Embryonic facial prominence (tissue), 1 donor: Measurements from ENCODE around the gene SRPRA.
"Not testable (repeated sequence)": the region's sequence is repeated elsewhere in the genome, so short reads cannot be mapped to it uniquely, and the experiment has no call there.

Experiments used
- DNase-seq: peaks from one replicate; pipeline ENCODE4 v3.0.0-alpha.2; 2016; ENCODE audit errors: extremely low spot score

The SRPRA gene, protein sequence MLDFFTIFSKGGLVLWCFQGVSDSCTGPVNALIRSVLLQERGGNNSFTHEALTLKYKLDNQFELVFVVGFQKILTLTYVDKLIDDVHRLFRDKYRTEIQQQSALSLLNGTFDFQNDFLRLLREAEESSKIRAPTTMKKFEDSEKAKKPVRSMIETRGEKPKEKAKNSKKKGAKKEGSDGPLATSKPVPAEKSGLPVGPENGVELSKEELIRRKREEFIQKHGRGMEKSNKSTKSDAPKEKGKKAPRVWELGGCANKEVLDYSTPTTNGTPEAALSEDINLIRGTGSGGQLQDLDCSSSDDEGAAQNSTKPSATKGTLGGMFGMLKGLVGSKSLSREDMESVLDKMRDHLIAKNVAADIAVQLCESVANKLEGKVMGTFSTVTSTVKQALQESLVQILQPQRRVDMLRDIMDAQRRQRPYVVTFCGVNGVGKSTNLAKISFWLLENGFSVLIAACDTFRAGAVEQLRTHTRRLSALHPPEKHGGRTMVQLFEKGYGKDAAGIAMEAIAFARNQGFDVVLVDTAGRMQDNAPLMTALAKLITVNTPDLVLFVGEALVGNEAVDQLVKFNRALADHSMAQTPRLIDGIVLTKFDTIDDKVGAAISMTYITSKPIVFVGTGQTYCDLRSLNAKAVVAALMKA

DNA sequence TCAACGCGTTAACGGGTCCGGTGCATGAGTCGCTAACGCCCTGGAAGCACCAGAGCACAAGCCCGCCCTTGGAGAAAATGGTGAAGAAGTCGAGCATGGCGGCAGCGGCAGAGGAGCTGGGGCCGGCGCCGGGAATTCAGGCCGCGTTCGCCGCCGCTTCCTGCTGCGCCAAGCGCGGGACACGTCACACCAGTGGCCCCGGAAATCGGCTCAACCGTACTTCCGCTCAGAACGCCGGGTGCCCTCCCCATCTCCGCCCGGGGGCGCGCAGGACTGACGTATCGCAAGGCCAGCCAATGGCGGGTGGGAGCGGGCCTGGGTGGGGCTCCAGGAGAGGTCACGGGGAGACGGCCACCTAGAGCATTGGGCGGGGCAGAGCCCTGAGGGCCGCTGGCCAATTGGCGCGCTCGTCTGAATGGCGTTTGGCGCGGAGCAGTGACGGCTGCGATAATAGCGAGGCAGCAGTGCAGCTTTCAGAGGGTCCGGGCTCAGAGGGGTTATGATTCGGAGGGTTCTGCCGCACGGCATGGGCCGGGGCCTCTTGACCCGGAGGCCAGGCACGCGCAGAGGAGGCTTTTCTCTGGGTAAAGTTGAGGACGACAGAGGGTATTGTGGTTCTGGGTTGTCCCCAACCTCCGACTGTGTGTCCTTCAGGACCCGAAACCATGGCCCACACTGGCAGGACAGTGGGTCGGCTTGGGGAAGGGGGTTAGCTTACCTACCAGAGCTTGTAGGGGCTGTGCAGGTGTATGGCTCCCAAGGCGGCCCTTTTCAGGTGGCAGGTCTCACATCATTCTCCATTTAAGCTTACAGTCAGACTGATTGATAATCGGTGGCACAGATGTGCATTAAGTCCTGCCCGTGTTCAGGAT is at the start of gene SRPRA, which contains the start of gene FOXRED1:
Gene SRPRA (minus strand): TSS at position 188 of the 872 bp plus-strand sequence. CDS start 91 bp downstream, at position 97.
Gene FOXRED1 (plus strand): TSS at position 447 of the 872 bp plus-strand sequence. CDS start 53 bp downstream, at position 500.
- peak; percentile 98 for DNase-seq

DNA sequence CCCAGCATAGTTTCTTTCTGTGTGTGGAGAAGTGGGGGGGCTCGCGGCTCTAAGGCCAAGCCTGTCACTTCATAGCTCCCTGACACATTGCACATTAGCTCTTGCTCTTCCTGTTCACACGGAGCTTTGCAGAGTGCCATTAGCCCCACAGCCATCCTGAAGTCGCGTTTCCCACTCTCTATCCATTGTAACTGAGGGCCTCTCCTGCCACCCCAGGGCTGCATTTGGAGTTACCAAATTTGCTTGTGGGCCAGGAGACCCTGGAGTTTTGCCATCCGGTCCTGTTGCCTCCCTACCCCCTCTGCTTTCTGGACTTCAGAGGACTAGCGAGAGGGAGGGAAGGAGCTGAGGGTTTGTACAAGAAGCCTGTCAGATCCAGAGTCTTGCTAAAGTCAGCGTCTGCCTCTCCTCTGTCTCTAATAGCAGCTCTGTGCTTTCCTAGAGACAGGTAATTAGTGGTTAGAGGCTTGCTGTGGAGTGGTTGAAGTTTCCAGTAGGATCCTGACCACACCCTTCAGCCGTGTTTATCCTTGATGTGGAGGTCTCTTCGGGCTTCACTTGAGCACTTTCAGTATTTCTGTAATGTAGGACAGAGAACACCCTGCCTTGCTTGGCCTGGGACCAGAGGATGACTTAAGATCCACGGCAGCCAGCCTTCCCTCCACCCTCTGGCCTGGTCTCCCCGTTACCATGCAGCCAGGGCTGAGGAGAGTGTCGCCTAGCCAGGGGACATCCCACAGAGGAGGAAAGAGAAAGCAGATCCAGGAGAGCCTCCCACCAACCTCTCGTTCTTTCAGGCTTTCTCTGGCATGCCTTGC is 49.3 kb upstream of the SRPRA start:
- DNase-seq, result peak; percentile 76

DNA sequence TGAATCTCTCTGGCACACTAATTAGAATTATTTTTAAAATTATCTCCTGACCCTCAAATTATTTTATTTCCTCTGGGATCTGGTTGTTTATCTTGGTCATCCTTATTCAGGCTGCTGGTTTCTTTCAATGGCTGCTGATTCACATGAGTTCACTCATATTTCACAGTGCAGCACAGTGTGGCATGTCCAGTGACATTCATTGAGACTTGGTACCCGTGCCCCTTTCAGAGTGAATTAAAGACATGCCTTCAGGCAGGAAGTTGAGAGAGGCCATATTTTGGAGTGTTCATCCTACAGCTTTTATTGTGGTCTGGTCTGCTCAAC is 48.7 kb upstream of the SRPRA start:
- DNase-seq, result no peak

DNA sequence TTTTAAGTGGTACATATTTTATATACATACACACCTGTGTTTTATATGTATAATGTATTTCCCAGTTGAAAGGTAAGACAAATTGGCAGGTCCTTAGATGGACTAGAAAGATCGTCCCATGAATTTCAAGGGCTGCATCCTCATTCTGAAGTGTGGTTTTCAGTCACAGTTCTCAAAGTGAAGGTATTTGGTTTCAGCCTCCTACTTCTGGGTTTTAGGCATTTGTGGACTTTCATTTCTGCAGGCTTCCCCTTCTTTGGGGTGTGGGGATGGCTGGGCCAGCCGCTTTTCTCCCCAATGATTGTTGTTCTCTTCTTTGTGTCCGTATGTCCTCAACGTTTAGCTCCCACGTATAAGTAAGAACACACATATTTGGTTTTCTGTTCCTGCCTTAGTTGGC is 45.1 kb upstream of the SRPRA start:
- DNase-seq, result no peak

DNA sequence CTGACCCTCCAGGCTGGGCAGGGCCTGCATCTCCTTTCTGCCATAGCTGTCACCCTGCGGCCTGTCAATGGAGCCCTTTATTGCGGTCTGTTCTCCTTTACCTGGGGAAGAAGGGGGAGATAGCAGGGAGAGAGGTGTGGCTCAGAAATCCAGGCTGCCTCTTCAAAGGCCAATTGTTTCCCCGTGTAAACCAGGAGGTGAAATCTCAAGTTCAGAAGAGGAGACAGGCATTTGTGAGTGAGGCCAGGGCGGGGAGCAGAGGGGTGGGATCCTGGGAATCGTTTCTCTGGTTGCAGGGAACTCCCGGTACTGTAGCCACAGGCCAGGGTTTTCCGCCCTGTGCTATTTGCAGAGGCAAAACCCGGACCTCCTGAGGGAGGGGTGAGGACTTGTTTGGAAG is 44.3 kb upstream of the SRPRA start:
- DNase-seq, result no peak

DNA sequence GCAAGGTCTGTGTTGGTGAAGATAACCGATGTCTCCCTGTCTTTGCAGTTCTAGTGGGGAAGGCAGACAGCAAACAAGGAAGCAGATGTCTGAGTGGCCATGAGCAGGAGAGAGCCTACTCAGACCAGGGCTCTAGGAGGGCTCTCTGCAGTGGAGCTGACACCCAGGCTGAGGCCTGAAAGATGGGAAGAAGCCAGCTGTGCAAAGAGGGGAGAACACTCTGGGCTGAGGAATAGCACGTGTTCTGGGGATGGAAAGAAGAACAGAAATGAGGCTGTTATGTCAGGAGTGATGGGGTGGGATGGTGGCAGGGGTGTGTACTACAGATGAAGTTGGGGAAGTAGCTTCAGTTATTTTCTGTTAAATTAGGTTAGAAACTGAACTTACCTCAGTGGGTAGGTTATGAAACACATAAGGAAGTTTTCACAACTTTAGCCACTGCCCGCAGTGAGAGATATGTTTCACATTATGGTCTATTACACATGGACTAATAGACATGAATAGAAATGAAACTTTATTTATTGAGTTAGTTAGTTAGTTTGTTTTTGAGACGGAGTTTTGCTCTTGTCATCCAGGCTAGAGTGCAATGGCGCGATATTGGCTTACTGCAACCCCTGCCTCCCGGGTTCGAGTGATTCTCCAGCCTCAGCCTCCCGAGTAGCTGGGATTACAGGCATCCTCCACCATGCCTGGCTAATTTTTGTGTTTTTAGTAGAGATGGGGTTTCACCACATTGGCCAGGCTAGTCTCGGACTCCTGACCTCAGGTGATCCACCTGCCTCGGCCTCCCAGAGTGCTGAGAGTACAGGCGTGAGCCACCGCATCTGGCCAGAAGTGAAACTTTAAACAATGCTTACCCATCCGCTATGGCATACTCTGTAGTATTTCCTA is 43.0 kb upstream of the SRPRA start:
- no peak for DNase-seq

DNA sequence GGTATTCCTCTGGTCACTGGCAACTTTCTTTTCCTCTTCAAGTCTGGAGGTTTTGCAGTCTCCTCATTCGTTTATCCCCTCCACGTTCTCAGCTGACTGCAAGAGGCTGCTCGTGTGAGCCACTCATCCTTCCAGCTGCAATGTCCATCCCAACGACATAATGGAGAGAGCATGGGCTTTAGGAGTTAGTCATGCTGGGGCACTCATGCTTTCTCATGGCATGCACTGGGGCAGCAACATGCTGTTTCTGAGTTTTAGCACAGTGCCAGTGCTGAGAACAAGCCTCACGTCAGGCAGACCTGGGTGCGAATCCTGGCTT is 42.3 kb upstream of the SRPRA start:
- DNase-seq, result no peak

DNA sequence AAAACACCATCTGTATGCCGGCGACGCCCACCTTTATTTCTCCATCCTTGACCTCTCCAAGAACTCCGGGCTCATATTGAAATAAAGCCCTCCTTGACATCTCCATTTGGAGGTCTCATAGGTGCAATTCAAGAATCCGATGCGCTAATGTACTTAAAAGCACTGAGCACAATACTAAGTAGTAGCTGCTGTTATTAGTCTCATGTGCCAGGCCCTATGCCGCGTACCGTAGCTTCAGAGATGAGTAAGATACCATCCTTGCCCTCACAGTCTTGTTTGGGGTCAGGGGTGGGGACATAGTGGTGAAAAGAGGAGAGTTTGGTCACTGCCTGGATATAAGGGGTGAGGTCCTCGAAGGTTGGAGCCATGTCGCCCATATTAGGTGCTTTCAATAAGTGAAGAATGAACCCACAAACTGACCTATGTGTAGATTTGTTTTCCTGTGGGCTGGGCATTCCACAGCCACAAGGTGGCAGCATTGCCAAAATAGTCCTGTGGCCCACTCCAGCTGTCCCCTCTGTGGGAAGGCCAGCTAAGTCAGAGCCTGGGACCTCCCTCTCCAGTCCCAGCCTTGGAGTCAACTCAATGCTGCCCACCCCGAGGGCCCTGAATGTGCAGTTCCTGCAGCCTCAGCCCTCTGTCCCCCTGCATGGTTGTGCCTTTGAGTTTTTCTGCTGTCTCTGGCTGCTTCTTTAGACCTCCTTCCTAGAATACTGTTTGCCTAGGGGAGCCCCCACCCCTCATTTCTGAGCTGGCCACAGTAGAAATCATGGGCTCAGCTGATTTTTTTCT is 41.7 kb upstream of the SRPRA start:
- no peak for DNase-seq

DNA sequence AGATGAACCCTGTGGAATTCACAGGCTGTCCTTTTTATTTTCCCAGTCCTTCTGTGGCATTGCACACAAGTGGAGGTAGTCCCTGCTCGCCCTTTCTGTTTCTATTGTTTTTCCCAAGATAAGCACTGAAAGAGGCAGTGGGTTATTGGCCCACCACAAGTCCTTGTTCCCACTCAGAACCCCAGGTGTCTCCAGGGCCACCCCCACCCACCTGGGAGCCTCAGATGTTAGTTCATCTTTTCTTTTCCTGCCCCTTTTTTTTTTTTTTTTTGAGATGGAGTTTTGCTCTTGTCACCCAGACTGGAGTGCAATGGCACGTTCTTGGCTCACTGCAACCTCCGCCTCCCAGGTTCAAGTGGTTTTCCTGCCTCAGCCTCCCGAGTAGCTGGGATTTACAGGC is 40.1 kb upstream of the SRPRA start:
- not testable (repeated sequence) for DNase-seq

DNA sequence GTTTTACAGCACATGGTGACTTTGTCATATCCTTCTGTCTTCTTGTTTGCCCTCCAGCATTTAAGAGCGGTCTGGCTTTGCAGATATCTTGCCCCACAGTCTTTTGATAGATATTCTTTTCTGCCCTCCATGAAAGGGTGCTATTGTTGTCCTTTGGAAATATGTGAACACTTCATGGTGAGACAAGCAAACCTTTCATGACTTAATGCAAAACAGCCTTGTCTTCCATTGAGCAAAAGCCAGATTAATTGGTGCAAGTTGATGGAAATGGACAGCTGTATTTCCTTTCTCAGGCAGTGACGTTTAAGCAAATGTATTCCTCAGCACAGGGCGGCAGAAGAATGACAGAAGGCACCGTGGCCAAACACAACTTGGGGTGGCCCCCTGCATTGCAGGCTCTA is 39.6 kb upstream of the SRPRA start:
- no peak for DNase-seq

DNA sequence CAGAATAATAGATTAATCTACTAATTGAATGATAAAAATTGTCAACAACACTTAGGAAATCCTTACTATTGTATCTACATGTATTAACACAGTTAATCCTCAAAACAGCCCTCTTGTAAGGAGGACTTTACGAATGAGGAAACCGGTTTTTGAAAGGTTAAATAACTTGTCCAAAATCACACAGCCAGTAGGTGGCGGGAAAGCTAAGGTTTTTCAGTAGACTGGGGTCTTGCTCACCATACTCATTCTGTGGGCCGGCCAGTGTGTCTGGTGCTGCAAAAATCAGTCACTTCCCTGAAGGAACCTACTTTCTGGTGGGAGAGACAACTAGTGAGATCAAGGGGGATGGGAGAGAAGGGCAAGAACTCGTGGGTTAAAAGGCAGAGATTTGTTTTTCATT is 39.0 kb upstream of the SRPRA start:
- no peak for DNase-seq

DNA sequence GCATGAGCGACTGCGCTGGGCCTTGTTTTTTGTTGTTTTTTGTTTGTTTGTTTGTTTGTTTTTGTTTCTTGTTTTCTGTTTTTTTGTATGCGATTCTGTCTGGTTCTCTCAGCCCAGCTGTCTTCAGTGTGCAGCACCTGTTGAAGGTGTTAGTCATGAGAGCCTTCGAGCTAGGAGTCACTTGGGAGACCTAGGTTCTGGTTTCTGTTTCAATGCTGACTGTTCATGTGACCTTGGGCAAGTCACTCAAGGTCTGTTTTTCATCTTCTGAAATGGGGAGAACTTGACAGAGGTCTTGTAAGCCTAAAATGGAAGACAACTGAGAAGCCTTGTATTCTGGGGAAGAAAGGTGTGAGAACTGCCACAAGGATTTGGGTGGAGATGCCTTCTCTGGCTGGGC is 37.0 kb upstream of the SRPRA start:
- no peak for DNase-seq

DNA sequence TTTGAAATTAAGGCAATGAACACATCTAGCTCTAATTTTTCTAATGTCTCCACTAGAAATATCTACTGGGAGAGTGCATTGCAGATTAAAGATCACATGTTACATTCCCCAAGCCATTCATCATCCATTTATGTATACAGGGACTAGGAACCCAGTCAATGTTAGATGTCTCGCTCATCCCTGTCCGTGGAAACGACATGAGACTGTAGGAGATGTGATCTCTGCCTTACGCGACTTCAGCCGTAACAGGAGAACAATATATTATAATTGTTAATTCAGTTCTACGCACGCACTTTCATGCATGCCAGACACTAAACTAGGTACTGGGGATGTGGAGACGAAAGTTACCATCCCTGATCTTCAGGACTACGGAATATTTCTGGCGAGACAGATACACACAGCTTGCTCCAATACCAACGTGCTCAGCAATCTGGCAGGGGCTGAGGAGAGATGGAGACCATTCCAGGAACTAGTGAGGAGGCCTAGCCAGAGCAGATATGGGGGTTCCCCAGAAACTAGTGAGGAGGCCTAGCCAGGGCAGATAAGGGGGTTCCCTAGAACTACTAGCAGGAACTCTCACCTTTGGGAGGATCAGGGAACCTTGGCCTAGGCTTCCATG is 35.9 kb upstream of the SRPRA start:
- no peak for DNase-seq

DNA sequence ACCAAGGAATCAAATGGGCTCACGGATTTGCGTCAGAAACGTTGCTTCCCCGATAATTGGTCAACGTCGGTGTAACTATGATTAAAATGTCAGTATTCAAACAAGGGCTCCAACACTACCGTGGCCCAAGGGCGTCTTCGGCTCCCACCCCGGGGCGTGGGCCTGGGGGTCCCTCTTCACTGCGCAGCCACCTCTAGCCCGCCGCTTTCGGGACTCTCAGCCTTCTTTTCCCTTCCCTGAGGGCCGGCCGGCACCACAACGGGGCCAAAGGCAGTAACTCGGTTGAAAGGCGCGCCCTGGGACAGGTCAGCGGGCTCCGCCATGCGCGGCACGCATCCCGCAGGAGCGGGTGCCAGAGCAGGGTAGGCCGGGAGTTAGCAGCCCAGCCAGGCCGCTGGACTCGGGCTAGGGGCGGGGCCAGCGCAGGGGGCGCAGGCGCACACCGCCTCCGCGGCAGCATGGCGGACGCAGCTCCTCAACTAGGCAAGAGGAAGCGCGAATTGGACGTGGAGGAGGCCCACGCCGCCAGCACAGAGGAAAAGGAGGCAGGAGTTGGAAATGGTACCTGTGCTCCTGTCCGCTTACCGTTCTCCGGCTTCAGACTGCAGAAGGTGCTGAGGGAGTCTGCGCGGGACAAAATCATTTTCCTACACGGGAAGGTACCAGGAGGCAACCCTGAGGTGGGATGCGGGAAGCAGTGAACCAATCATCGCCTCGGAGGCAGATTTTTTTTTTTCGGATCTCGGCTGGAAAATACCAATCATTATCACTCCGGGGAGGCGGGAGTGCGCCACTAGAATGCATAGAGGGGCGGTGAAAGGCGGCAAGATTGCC is 35.1 kb upstream of the SRPRA start, which contains the start of gene DCPS:
Gene DCPS (plus strand): TSS at position 438 of the 834 bp plus-strand sequence. CDS start 21 bp downstream, at position 459.
- peak; percentile 76 for DNase-seq

DNA sequence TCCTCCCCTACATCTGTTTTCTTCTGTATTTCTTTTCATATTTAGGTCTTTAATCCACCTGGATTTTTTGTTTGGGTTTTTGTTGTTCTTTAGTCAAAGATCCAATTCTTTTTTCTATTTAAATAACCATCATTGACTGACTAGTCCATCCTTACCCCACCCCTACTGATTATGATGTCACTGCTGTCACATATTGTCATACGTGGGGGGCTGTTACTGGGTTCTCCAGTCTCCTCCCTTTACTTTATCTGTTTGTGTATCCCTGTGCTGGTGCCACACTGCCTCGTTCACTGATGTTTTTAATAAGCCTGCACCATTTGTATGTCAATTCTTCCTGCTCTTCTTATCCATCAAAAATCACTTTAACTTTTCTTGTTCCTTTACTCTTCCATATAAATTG is 28.3 kb upstream of the SRPRA start:
- DNase-seq, result no peak

DNA sequence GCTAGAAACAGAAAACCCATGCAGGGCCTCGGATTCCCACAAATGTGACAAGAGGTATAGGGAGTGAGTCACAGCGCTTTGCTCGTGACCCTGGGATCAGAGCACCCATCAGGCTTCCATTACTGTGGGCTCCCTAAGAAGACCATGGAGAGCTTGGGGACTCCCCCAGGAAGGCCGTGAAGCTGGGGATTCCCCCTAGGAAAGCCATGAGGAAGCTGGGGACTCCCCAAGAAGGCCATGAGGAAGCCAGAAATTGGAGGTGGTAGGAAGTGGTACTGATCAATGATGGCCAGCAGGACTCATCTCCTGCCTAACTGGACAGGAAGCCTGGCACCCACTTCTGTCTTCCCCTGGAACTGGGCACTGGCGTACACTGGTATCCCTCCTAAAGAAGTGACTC is 25.0 kb upstream of the SRPRA start:
- DNase-seq, result no peak

DNA sequence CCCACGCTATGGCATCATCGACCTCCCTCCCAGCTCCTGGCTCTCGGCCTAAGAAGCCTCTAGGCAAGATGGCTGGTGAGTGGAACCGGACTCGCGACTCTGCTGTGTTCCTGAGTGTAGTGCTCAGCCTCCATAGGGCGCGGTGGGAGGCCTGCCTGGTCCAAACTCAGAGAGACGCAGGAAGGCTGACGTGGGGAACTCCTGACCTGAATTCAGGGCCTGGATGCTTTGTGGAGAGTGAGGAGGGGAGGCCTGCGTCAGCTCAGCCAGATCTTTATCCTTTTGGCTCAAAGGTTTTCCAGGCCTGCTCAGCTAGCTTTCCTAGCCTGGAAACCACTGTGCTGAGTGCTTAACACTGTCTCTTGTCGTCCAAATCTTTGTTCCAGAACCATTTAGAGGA is 22.2 kb upstream of the SRPRA start:
- DNase-seq, result no peak

DNA sequence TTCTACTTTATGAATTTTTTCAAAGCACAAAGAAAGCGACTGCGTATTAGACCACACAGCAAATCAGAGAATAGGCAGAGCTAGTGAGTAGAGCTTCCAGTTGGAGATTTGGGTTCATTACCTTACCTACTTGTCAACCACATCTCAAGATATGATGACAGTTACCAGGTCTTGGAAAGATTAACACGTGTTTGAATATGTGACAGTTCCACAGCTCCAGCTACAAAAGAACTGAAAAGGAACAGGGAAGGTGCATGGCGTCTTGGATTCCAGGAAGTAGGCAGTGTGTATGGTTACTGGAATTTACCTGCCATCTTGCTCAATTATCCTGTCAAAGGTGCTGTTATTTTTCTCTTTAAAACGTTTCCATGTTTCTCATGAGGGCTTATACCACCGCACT is 19.5 kb upstream of the SRPRA start:
- DNase-seq, result no peak
